HepG2 (cell line): Measurements from ENCODE around the gene TTC31. TPM values are rescaled to one million over a fixed set of nuclear protein-coding genes. Genes with fewer than 3 reads are reported as not detected.

Experiments used
- BRCA1 ChIP-seq: sonication (generic); formaldehyde crosslinking; IDR thresholded peaks from 2 replicates; pipeline ENCODE4 v1.4.0; 2020; ENCODE audit warnings: missing genetic modification reagents
- NR2F6 ChIP-seq, 2 experiments: IDR thresholded peaks; 2 replicates each; pipeline ENCODE4 v1.6.1; 2016; ENCODE audit warnings: antibody characterized with exemption in 1 of 2, mild to moderate bottlenecking in 1 of 2
- RAD21 ChIP-seq: fragments of 450-650 bp; formaldehyde crosslinking; IDR thresholded peaks from 2 replicates; pipeline ENCODE4 v1.5.0; 2020; ENCODE audit warnings: mild to moderate bottlenecking
- SRSF9 ChIP-seq: fragments of 200-400 bp; formaldehyde crosslinking; IDR thresholded peaks from 2 replicates; pipeline ENCODE4 v1.6.1; 2018; ENCODE audit warnings: borderline replicate concordance, mild to moderate bottlenecking, low read depth, low read length; ENCODE audit not compliant: insufficient read depth, poor library complexity, severe bottlenecking
- TBP ChIP-seq: sonication (generic); formaldehyde crosslinking; IDR thresholded peaks from 2 replicates; pipeline ENCODE4 v1.5.0; 2020; ENCODE audit warnings: missing genetic modification reagents
- ZC3H13 ChIP-seq: sonication (generic); formaldehyde crosslinking; IDR thresholded peaks from 2 replicates; pipeline ENCODE4 v1.8.1; 2023; ENCODE audit warnings: mild to moderate bottlenecking, missing genetic modification reagents, moderate library complexity
- ZFP41 ChIP-seq: sonication (generic); formaldehyde crosslinking; IDR thresholded peaks from 2 replicates; pipeline ENCODE4 v1.4.0; 2020; ENCODE audit warnings: mild to moderate bottlenecking, missing genetic modification reagents, borderline replicate concordance
- ZNF317 ChIP-seq: sonication (generic); formaldehyde crosslinking; IDR thresholded peaks from 2 replicates; pipeline ENCODE4 v1.5.0; 2020; ENCODE audit warnings: mild to moderate bottlenecking, missing genetic modification reagents
- ZNF33A ChIP-seq: sonication (generic); formaldehyde crosslinking; IDR thresholded peaks from 2 replicates; pipeline ENCODE4 v1.5.1; 2020; ENCODE audit warnings: missing genetic modification reagents, mild to moderate bottlenecking, moderate library complexity, borderline replicate concordance
- ZNF761 ChIP-seq: sonication (generic); formaldehyde crosslinking; conservative IDR thresholded peaks from 2 replicates; pipeline ENCODE4 v1.4.0; 2020; ENCODE audit warnings: mild to moderate bottlenecking, missing genetic modification reagents
- polyA plus RNA-seq, 8 experiments: library from polyadenylated mRNA; depleted of rRNA in 3 of 8; stranded (reverse) in 7 of 8; unstranded in 1 of 8; fragments of >200 nt; fragmentation: Illumina TruSeq in 4 of 8; extraction: Trizol in 4 of 8; gene quantifications; 2 replicates each; pipeline versions ENCODE4 v1.2.1 to v1.2.3, GENCODE V29; 2011 to 2016; ENCODE audit warnings: low read depth in 4 of 8, missing spikeins in 1 of 8, mixed read lengths in 1 of 8; ENCODE audit not compliant: insufficient read depth in 1 of 8
- total RNA-seq, 5 experiments: library from RNA; depleted of rRNA; stranded (reverse); fragments of >200 nt; fragmentation: Illumina TruSeq; extraction: Trizol; gene quantifications; 2 replicates each; pipeline ENCODE4 v1.2.3, GENCODE V29; 2016; ENCODE audit warnings: low read depth in 1 of 5
- TF ChIP-seq, protein P1 (sequence below): sonication (generic); formaldehyde crosslinking; IDR thresholded peaks from 2 replicates; pipeline ENCODE4 v1.5.1; 2020; ENCODE audit warnings: mild to moderate bottlenecking, moderate library complexity, missing genetic modification reagents
- TF ChIP-seq, protein P2 (sequence below): sonication (generic); formaldehyde crosslinking; IDR thresholded peaks from 2 replicates; pipeline ENCODE4 v1.4.0; 2020; ENCODE audit warnings: missing genetic modification reagents
- TF ChIP-seq, protein P3 (sequence below): sonication (generic); formaldehyde crosslinking; IDR thresholded peaks from 2 replicates; pipeline ENCODE4 v1.8.0; 2022; ENCODE audit warnings: low read depth, missing genetic modification reagents
- TF ChIP-seq, protein P4 (sequence below): sonication (generic); formaldehyde crosslinking; IDR thresholded peaks from 2 replicates; pipeline ENCODE4 v1.9.0; 2022; ENCODE audit warnings: low read depth, missing genetic modification reagents
- TF ChIP-seq, protein P5 (sequence below): sonication (generic); formaldehyde crosslinking; conservative IDR thresholded peaks from 2 replicates; pipeline ENCODE4 v1.4.0; 2020; ENCODE audit warnings: missing genetic modification reagents

TTC31 gene
- total and polyA plus RNA-seq, 2 of the 13 experiments (the other 11 are each of a cell fraction or from before 2014, with no cell fraction given), result 28.3 to 39.5 TPM

DNA sequence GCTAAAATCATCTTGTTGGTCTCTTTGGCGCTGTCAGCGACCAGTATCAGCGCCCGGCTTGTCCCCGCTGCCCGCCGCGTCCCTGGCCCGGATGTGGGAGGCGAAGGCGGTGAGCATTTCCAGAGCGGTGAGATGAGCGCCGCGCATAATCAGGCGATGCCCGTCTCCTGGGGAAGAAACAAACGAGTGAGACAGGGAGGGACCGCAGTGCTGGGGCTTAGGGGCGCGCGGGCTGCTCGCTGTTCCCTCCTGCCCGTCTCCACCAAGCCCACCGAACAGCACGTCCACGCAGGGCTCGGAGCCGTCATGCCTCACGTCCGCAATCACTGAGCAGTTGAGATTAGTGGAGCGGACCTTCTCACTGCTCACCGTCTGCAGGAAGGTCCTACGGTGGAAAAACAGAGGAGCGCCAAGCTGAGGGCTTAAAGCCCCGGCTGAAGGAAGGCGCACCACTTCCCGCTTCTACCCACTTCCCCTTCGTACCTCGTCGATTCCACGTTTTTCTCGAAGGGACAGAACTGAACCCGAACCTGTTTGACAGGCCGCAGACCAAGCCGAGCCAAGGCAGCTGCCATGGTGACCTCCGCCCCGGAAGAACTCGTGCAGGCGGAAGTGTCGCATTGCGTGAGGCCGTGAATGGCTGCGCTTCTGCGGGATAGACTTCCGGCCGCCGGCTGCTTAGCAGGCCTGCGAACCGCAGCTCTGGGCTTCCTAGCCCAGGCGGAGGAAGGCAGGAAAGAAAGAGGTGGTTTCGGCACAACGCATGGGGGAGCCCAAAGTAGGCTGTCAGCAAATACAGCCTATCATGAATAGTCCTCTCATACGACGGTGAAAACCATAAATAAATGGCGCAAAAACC lies 10.6 kb upstream of the TTC31 start, which contains the start of gene MRPL53 (continued):
- TF ChIP-seq, protein P1, sequence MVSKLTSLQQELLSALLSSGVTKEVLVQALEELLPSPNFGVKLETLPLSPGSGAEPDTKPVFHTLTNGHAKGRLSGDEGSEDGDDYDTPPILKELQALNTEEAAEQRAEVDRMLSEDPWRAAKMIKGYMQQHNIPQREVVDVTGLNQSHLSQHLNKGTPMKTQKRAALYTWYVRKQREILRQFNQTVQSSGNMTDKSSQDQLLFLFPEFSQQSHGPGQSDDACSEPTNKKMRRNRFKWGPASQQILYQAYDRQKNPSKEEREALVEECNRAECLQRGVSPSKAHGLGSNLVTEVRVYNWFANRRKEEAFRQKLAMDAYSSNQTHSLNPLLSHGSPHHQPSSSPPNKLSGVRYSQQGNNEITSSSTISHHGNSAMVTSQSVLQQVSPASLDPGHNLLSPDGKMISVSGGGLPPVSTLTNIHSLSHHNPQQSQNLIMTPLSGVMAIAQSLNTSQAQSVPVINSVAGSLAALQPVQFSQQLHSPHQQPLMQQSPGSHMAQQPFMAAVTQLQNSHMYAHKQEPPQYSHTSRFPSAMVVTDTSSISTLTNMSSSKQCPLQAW, result peak; percentile 97
- no peak for TF ChIP-seq SRSF9
- TF ChIP-seq ZNF317 (CRISPR knock-in tag), result peak; percentile 88; the same call in 1 of the 2 replicates
- peak; percentile 96; the same call in 1 of the 2 replicates for TF ChIP-seq ZFP41 (CRISPR knock-in tag)
- TF ChIP-seq, protein P2, sequence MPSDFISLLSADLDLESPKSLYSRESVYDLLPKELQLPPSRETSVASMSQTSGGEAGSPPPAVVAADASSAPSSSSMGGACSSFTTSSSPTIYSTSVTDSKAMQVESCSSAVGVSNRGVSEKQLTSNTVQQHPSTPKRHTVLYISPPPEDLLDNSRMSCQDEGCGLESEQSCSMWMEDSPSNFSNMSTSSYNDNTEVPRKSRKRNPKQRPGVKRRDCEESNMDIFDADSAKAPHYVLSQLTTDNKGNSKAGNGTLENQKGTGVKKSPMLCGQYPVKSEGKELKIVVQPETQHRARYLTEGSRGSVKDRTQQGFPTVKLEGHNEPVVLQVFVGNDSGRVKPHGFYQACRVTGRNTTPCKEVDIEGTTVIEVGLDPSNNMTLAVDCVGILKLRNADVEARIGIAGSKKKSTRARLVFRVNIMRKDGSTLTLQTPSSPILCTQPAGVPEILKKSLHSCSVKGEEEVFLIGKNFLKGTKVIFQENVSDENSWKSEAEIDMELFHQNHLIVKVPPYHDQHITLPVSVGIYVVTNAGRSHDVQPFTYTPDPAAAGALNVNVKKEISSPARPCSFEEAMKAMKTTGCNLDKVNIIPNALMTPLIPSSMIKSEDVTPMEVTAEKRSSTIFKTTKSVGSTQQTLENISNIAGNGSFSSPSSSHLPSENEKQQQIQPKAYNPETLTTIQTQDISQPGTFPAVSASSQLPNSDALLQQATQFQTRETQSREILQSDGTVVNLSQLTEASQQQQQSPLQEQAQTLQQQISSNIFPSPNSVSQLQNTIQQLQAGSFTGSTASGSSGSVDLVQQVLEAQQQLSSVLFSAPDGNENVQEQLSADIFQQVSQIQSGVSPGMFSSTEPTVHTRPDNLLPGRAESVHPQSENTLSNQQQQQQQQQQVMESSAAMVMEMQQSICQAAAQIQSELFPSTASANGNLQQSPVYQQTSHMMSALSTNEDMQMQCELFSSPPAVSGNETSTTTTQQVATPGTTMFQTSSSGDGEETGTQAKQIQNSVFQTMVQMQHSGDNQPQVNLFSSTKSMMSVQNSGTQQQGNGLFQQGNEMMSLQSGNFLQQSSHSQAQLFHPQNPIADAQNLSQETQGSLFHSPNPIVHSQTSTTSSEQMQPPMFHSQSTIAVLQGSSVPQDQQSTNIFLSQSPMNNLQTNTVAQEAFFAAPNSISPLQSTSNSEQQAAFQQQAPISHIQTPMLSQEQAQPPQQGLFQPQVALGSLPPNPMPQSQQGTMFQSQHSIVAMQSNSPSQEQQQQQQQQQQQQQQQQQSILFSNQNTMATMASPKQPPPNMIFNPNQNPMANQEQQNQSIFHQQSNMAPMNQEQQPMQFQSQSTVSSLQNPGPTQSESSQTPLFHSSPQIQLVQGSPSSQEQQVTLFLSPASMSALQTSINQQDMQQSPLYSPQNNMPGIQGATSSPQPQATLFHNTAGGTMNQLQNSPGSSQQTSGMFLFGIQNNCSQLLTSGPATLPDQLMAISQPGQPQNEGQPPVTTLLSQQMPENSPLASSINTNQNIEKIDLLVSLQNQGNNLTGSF (CRISPR knock-in tag), result peak; percentile 90
- TF ChIP-seq ZNF761, result peak; percentile 97
- TF ChIP-seq TBP, result 0 out of 2 replicates have a peak, but pooled peaks have one; percentile 14
- TF ChIP-seq, protein P3, sequence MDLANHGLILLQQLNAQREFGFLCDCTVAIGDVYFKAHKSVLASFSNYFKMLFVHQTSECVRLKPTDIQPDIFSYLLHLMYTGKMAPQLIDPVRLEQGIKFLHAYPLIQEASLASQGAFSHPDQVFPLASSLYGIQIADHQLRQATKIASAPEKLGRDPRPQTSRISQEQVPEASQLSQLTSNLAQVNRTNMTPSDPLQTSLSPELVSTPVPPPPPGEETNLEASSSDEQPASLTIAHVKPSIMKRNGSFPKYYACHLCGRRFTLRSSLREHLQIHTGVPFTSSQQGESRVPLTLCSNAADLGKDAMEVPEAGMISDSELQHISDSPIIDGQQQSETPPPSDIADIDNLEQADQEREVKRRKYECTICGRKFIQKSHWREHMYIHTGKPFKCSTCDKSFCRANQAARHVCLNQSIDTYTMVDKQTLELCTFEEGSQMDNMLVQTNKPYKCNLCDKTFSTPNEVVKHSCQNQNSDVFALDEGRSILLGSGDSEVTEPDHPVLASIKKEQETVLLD (CRISPR knock-in tag), result peak; percentile 71; the same call in 1 of the 2 replicates
- TF ChIP-seq ZNF33A (CRISPR knock-in tag), result peak; percentile 83; the same call in 1 of the 2 replicates
- TF ChIP-seq, protein P4, sequence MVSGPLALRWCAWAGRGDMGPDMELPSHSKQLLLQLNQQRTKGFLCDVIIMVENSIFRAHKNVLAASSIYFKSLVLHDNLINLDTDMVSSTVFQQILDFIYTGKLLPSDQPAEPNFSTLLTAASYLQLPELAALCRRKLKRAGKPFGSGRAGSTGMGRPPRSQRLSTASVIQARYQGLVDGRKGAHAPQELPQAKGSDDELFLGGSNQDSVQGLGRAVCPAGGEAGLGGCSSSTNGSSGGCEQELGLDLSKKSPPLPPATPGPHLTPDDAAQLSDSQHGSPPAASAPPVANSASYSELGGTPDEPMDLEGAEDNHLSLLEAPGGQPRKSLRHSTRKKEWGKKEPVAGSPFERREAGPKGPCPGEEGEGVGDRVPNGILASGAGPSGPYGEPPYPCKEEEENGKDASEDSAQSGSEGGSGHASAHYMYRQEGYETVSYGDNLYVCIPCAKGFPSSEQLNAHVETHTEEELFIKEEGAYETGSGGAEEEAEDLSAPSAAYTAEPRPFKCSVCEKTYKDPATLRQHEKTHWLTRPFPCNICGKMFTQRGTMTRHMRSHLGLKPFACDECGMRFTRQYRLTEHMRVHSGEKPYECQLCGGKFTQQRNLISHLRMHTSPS, result no peak; the same call in 1 of the 2 replicates
- TF ChIP-seq, protein P5, sequence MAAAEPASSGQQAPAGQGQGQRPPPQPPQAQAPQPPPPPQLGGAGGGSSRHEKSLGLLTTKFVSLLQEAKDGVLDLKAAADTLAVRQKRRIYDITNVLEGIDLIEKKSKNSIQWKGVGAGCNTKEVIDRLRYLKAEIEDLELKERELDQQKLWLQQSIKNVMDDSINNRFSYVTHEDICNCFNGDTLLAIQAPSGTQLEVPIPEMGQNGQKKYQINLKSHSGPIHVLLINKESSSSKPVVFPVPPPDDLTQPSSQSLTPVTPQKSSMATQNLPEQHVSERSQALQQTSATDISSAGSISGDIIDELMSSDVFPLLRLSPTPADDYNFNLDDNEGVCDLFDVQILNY, result peak; percentile 73; the same call in 1 of the 2 replicates
- peak; percentile 93 for TF ChIP-seq BRCA1 (CRISPR knock-in tag)
- TF ChIP-seq ZC3H13 (CRISPR knock-in tag), result peak; percentile 100
- TF ChIP-seq RAD21 (CRISPR knock-in tag), result peak; percentile 45; the same call in 1 of the 2 replicates
- TF ChIP-seq NR2F6 (IDR thresholded peaks at IDR 0.05), result no peak; the same call in 1 of the 2 replicates
- peak; percentile 81 for TF ChIP-seq NR2F6 (CRISPR knock-in tag; IDR thresholded peaks at IDR 0.05)
